Measurements from ENCODE around the gene FRRS1L. TPM values are rescaled to one million over a fixed set of nuclear protein-coding genes. Genes with fewer than 3 reads are reported as not detected.
A peak's percentile ranks its signal among the peaks of the same experiment; 100 is the strongest.

The FRRS1L gene
- total and polyA plus RNA-seq, 2 of the 13 experiments (the other 11 are each of a cell fraction or from before 2014, with no cell fraction given): 0.02 to 0.03 TPM

- peak; percentile 58 for TF ChIP-seq PAXIP1 (CRISPR knock-in tag; conservative IDR thresholded peaks at IDR 0.05)
- TF ChIP-seq NR2F2 (IDR thresholded peaks at IDR 0.05; ENCODE audit: borderline replicate concordance, low read depth): 0 out of 2 replicates have a peak, but pooled peaks have one; percentile 23
- TF ChIP-seq CTCF (CRISPR knock-in tag; IDR thresholded peaks at IDR 0.05): peak; percentile 53
- peak; percentile 68 for TF ChIP-seq NR2F6 (IDR thresholded peaks at IDR 0.05)
- peak; percentile 56; the same call in 1 of the 2 replicates for TF ChIP-seq NR2F6 (CRISPR knock-in tag; IDR thresholded peaks at IDR 0.05)
- TF ChIP-seq ETV5 (CRISPR knock-in tag; IDR thresholded peaks at IDR 0.05; ENCODE audit: borderline replicate concordance): peak; percentile 25; the same call in 1 of the 2 replicates
Measured at GRCh38 chr9:109132567-109133021, 34.5 kb downstream of the FRRS1L start (continued).

- Histone ChIP-seq H3K4me1 (ENCODE audit: insufficient read depth, low read length) (peaks cover 76% of the 10 kb centered on the region), H3K9me3 (ENCODE audit: low read length) (no peaks in the 10 kb centered on the region), H3K27ac (ENCODE audit: extremely low read length, insufficient read depth, low read length) (no peak overlapping the region), H4K20me1 (ENCODE audit: insufficient read depth, low read length) (no peaks in the 10 kb centered on the region), H3K4me2 (ENCODE audit: low read depth, low read length) (peak overlapping the region; percentile 56), H3K27me3 (ENCODE audit: control insufficient read depth in 1 of 2, insufficient read depth in 2 of 2, low read length in 2 of 2) (no peaks in the 10 kb centered on the region), H2AFZ (ENCODE audit: low read length) (no peak overlapping the region), H3K9ac (ENCODE audit: insufficient read depth, low read depth, low read length) (no peak overlapping the region), H3K36me3 (replicated peaks in 1 of 2; ENCODE audit: control insufficient read depth in 1 of 2, insufficient read depth in 2 of 2, low read length in 2 of 2) (no peaks in the 10 kb centered on the region), H3K4me3 (replicated peaks in 1 of 3; ENCODE audit: insufficient read depth in 1 of 3, low read depth in 2 of 3, low read length in 3 of 3) (peak overlapping the region in 1 of 3 experiments; percentile 24; a peak in 1 of 6 replicates), H3K79me2 (ENCODE audit: insufficient read depth, low read length) (no peaks in the 10 kb centered on the region)
- FAIRE-seq: peak; percentile 63
- DNase-seq (ENCODE audit: low spot score): peak; percentile 28
- peak; percentile 52; the same call in 2 of the 3 replicates for ATAC-seq
- POLR2A ChIA-PET: interaction anchor here (2.8 kb wide), 1 partner anchor 10 kb away, joined by 10 read pairs; the partner anchor contains the start of gene TMEM245
- in situ Hi-C loops (cut with HindIII; ENCODE audit: extremely low pct_ligation_motif_present, low pct_unique_long_range_greater_than_20kb): no loop called here
- no TSS peak for BruUV-seq (replicated peaks)
- intact Hi-C loops (cut with micrococcal nuclease; ENCODE audit: unreplicated experiment): no loop called here
- WGBS (ENCODE audit: low lambda C conversion rate): 21% methylated on average over 6 of the region's 6 CpGs
- CTCF ChIA-PET (ENCODE audit: low intra/inter-chr PET ratio, low total read pairs): no interaction called here
- TF ChIP-seq NCOR1 (IDR thresholded peaks at IDR 0.05; ENCODE audit: borderline replicate concordance, low read length) (no peak), MAFF (IDR thresholded peaks at IDR 0.05; ENCODE audit: low read depth, low read length) (peak; percentile 25; the same call in 1 of the 2 replicates), HNF1A (IDR thresholded peaks at IDR 0.05; ENCODE audit: low read depth) (peak; percentile 86), HNF1A (CRISPR knock-in tag; IDR thresholded peaks at IDR 0.05; ENCODE audit: borderline replicate concordance) (peak; percentile 52; the same call in 1 of the 2 replicates), HNF4A (CRISPR knock-in tag; IDR thresholded peaks at IDR 0.05) (peak; percentile 37; the same call in 1 of the 2 replicates), ZNF12 (CRISPR knock-in tag; IDR thresholded peaks at IDR 0.05) (0 out of 2 replicates have a peak, but pooled peaks have one; percentile 22), SAP130 (CRISPR knock-in tag; IDR thresholded peaks at IDR 0.05; ENCODE audit: low read depth) (peak; percentile 22; the same call in 1 of the 2 replicates)
Measured at GRCh38 chr9:109129470-109130197, 37.4 kb downstream of the FRRS1L start.

Measured in HepG2 (cell line).